Dendritic cell treated with granulocyte-macrophage colony-stimulating factor and Interleukin-4, amounts not matched to agents 40 ng/mL and 50 ng/mL, for 4 days (primary cell): ENCODE results near the gene RAP1GAP2.

Experiments used
- H3K27ac Mint-ChIP-seq: one replicate; pipeline ENCODE4 v1.8.0; 2022; ENCODE audit warnings: mild to moderate bottlenecking, mixed read lengths
- H3K27me3 Mint-ChIP-seq: one replicate; pipeline ENCODE4 v1.8.0; 2022; ENCODE audit warnings: mild to moderate bottlenecking, mixed read lengths
- H3K36me3 Mint-ChIP-seq: one replicate; pipeline ENCODE4 v1.8.0; 2022; ENCODE audit warnings: low read depth, mixed read lengths
- H3K4me1 Mint-ChIP-seq: one replicate; pipeline ENCODE4 v1.8.0; 2022; ENCODE audit warnings: low read depth, mixed read lengths
- H3K4me3 Mint-ChIP-seq: one replicate; pipeline ENCODE4 v1.8.0; 2022; ENCODE audit warnings: mild to moderate bottlenecking, moderate library complexity, mixed read lengths
- H3K9me3 Mint-ChIP-seq: one replicate; pipeline ENCODE4 v1.8.0; 2022; ENCODE audit warnings: mixed read lengths
- intact Hi-C: fragments of 100-400 bp; cut with micrococcal nuclease; formaldehyde crosslinking; loops from one replicate; pipeline ENCODE4 v1.15.0; 2022

Gene RAP1GAP2

GRCh38 chr17:2860883-2861282 is 64.6 kb downstream of the RAP1GAP2 start:
- intact Hi-C loops = no loop called here
- H3K27ac Mint-ChIP-seq = no peak overlapping the region
- H3K9me3 Mint-ChIP-seq = no peaks in the 10 kb centered on the region
- H3K36me3 Mint-ChIP-seq = peaks cover 33% of the 10 kb centered on the region
- peaks cover 3% of the 10 kb centered on the region for H3K27me3 Mint-ChIP-seq
- H3K4me1 Mint-ChIP-seq = no peaks in the 10 kb centered on the region
- no peak overlapping the region for H3K4me3 Mint-ChIP-seq

- H3K27ac Mint-ChIP-seq = no peak overlapping the region
- peaks cover 38% of the 10 kb centered on the region for H3K36me3 Mint-ChIP-seq
- intact Hi-C loops = no loop called here
- no peaks in the 10 kb centered on the region for H3K4me1 Mint-ChIP-seq
- no peaks in the 10 kb centered on the region for H3K9me3 Mint-ChIP-seq
- H3K4me3 Mint-ChIP-seq = no peak overlapping the region
- H3K27me3 Mint-ChIP-seq = no peaks in the 10 kb centered on the region
Measured at GRCh38 chr17:2862197-2862596, 66.0 kb downstream of the RAP1GAP2 start.

GRCh38 chr17:2863204-2863603 is 67.0 kb downstream of the RAP1GAP2 start:
- Mint-ChIP-seq H3K27ac (no peak overlapping the region), H3K4me3 (no peak overlapping the region), H3K36me3 (peaks cover 43% of the 10 kb centered on the region), H3K9me3 (no peaks in the 10 kb centered on the region), H3K4me1 (no peaks in the 10 kb centered on the region), H3K27me3 (no peaks in the 10 kb centered on the region)
- intact Hi-C loops = no loop called here

- no peaks in the 10 kb centered on the region for H3K4me1 Mint-ChIP-seq
- no peaks in the 10 kb centered on the region for H3K9me3 Mint-ChIP-seq
- intact Hi-C loops = no loop called here
- H3K4me3 Mint-ChIP-seq = no peak overlapping the region
- no peak overlapping the region for H3K27ac Mint-ChIP-seq
- H3K36me3 Mint-ChIP-seq = peaks cover 53% of the 10 kb centered on the region
- no peaks in the 10 kb centered on the region for H3K27me3 Mint-ChIP-seq
Measured at GRCh38 chr17:2865228-2865627, 69.0 kb downstream of the RAP1GAP2 start.

- H3K36me3 Mint-ChIP-seq = peaks cover 47% of the 10 kb centered on the region
- H3K27me3 Mint-ChIP-seq = no peaks in the 10 kb centered on the region
- H3K4me3 Mint-ChIP-seq = no peak overlapping the region
- no peak overlapping the region for H3K27ac Mint-ChIP-seq
- H3K9me3 Mint-ChIP-seq = no peaks in the 10 kb centered on the region
- peaks cover 6% of the 10 kb centered on the region for H3K4me1 Mint-ChIP-seq
- intact Hi-C loops = no loop called here
Measured at GRCh38 chr17:2867441-2868424, 71.5 kb downstream of the RAP1GAP2 start.

- Mint-ChIP-seq H3K27me3 (no peaks in the 10 kb centered on the region), H3K27ac (no peak overlapping the region), H3K9me3 (no peaks in the 10 kb centered on the region), H3K36me3 (peaks cover 33% of the 10 kb centered on the region), H3K4me1 (peaks cover 6% of the 10 kb centered on the region), H3K4me3 (no peak overlapping the region)
- intact Hi-C loops = no loop called here
Measured at GRCh38 chr17:2869604-2870003, 73.4 kb downstream of the RAP1GAP2 start.

GRCh38 chr17:2871205-2871604 is 75.0 kb downstream of the RAP1GAP2 start:
- Mint-ChIP-seq H3K4me1 (peaks cover 6% of the 10 kb centered on the region), H3K27ac (no peak overlapping the region), H3K4me3 (no peak overlapping the region), H3K27me3 (no peaks in the 10 kb centered on the region), H3K9me3 (no peaks in the 10 kb centered on the region), H3K36me3 (peaks cover 38% of the 10 kb centered on the region)
- intact Hi-C loops = no loop called here

GRCh38 chr17:2871720-2872119 is 75.5 kb downstream of the RAP1GAP2 start:
- Mint-ChIP-seq H3K4me1 (peaks cover 6% of the 10 kb centered on the region), H3K36me3 (peaks cover 37% of the 10 kb centered on the region), H3K9me3 (no peaks in the 10 kb centered on the region), H3K27ac (no peak overlapping the region), H3K27me3 (no peaks in the 10 kb centered on the region), H3K4me3 (no peak overlapping the region)
- intact Hi-C loops = no loop called here

- Mint-ChIP-seq H3K4me3 (no peak overlapping the region), H3K27me3 (no peaks in the 10 kb centered on the region), H3K36me3 (peaks cover 37% of the 10 kb centered on the region), H3K4me1 (peaks cover 6% of the 10 kb centered on the region), H3K27ac (no peak overlapping the region), H3K9me3 (no peaks in the 10 kb centered on the region)
- intact Hi-C loops = no loop called here
Measured at GRCh38 chr17:2872282-2872681, 76.0 kb downstream of the RAP1GAP2 start.

- H3K27ac Mint-ChIP-seq = no peak overlapping the region
- H3K4me1 Mint-ChIP-seq = peaks cover 6% of the 10 kb centered on the region
- intact Hi-C loops = no loop called here
- no peaks in the 10 kb centered on the region for H3K27me3 Mint-ChIP-seq
- no peak overlapping the region for H3K4me3 Mint-ChIP-seq
- no peaks in the 10 kb centered on the region for H3K9me3 Mint-ChIP-seq
- H3K36me3 Mint-ChIP-seq = peaks cover 35% of the 10 kb centered on the region
Measured at GRCh38 chr17:2874189-2874686, 78.0 kb downstream of the RAP1GAP2 start.

GRCh38 chr17:2875608-2876007 is 79.4 kb downstream of the RAP1GAP2 start:
- Mint-ChIP-seq H3K4me3 (no peak overlapping the region), H3K4me1 (peaks cover 11% of the 10 kb centered on the region), H3K36me3 (peaks cover 27% of the 10 kb centered on the region), H3K27ac (no peak overlapping the region), H3K27me3 (no peaks in the 10 kb centered on the region), H3K9me3 (no peaks in the 10 kb centered on the region)
- intact Hi-C loops = no loop called here

- Mint-ChIP-seq H3K36me3 (peaks cover 27% of the 10 kb centered on the region), H3K9me3 (no peaks in the 10 kb centered on the region), H3K4me1 (peaks cover 6% of the 10 kb centered on the region), H3K27ac (no peak overlapping the region), H3K4me3 (no peak overlapping the region), H3K27me3 (no peaks in the 10 kb centered on the region)
- intact Hi-C loops = no loop called here
Measured at GRCh38 chr17:2876467-2876866, 80.2 kb downstream of the RAP1GAP2 start.

GRCh38 chr17:2878751-2879254 is 82.6 kb downstream of the RAP1GAP2 start:
- H3K4me3 Mint-ChIP-seq = no peak overlapping the region
- peaks cover 27% of the 10 kb centered on the region for H3K36me3 Mint-ChIP-seq

GRCh38 chr17:2880050-2880449 is 83.8 kb downstream of the RAP1GAP2 start:
- no peak overlapping the region for H3K27ac Mint-ChIP-seq
- H3K27me3 Mint-ChIP-seq = no peaks in the 10 kb centered on the region
- intact Hi-C loops = no loop called here
- H3K9me3 Mint-ChIP-seq = no peaks in the 10 kb centered on the region
- no peak overlapping the region for H3K4me3 Mint-ChIP-seq
- H3K4me1 Mint-ChIP-seq = peaks cover 23% of the 10 kb centered on the region
- peaks cover 26% of the 10 kb centered on the region for H3K36me3 Mint-ChIP-seq

More at GRCh38 chr17:2878751-2879254, 82.6 kb downstream of the RAP1GAP2 start:
- intact Hi-C loops = no loop called here
- Mint-ChIP-seq H3K9me3 (no peaks in the 10 kb centered on the region), H3K27me3 (no peaks in the 10 kb centered on the region), H3K27ac (no peak overlapping the region), H3K4me1 (peaks cover 20% of the 10 kb centered on the region)
